Cerebellar nuclear complex (tissue), 1 donor: ENCODE data around the gene CFAP92.

Source experiments
- DNase-seq, 2 experiments: peaks; one replicate each; lab custom pipeline; 2025; lab: John Stamatoyannopoulos, UW

The CFAP92 gene

DNA sequence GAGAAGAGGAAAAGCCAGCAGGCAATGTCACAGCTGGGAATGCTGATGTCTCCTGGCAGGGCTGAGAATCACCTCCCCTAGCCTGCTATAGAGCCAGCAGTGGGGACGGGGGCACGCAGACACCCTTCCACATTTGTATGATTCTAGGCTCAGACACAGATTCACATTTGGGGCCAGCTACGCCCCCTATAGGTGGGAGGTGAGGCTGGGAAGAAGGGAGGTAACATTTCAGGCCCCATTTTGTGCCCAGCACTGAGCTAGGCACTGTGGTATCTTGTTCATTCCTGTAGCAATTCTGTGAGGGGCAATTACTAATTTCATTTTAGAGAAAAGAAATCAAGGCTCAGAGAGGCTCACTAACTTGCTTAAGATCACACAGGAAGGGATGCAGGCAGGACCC, 130.3 kb downstream of the CFAP92 start:
- no peak for DNase-seq

GRCh38 chr3:128861491-128861890, 132.4 kb downstream of the CFAP92 start:
- DNase-seq: no peak
